H9 (cell line): ENCODE measurements around the gene ROCK2. TPM values are rescaled to one million over a fixed set of nuclear protein-coding genes. Genes with fewer than 3 reads are reported as not detected.

Experiments used
- DNase-seq: peaks from one replicate; pipeline ENCODE4 v3.0.0-alpha.2; 2017
- H2AFZ ChIP-seq: one replicate; pipeline ENCODE4 v1.6.1; 2013; ENCODE audit warnings: mild to moderate bottlenecking, low read length, control low read depth, moderate library complexity
- H2AK5ac ChIP-seq: 2 replicates; pipeline ENCODE4 v1.6.1; 2013; ENCODE audit warnings: low read length, control low read depth, mixed read lengths; ENCODE audit not compliant: insufficient read length
- H2BK120ac ChIP-seq: one replicate; pipeline ENCODE4 v1.6.1; 2013; ENCODE audit warnings: low read depth, mild to moderate bottlenecking, low read length, control low read depth, inconsistent platforms; ENCODE audit not compliant: poor library complexity, severe bottlenecking
- H2BK12ac ChIP-seq: 2 replicates; pipeline ENCODE4 v1.6.1; 2013; ENCODE audit warnings: low read length, control low read depth, mixed read lengths, low read depth; ENCODE audit not compliant: insufficient read length
- H2BK15ac ChIP-seq: 2 replicates; pipeline ENCODE4 v1.6.1; 2013; ENCODE audit warnings: low read depth, low read length, control low read depth
- H2BK20ac ChIP-seq: one replicate; pipeline ENCODE4 v1.6.1; 2013; ENCODE audit warnings: low read depth, mild to moderate bottlenecking, low read length, control low read depth, inconsistent platforms; ENCODE audit not compliant: poor library complexity, severe bottlenecking
- H2BK5ac ChIP-seq: 2 replicates; pipeline ENCODE4 v1.6.1; 2013; ENCODE audit warnings: low read length, control low read depth, mixed read lengths; ENCODE audit not compliant: insufficient read length
- H3K14ac ChIP-seq: 2 replicates; pipeline ENCODE4 v1.6.1; 2013; ENCODE audit warnings: low read length, control low read depth; ENCODE audit not compliant: insufficient read depth
- H3K18ac ChIP-seq: 2 replicates; pipeline ENCODE4 v1.6.1; 2013; ENCODE audit warnings: low read depth, mild to moderate bottlenecking, mixed read lengths, low read length, control low read depth; ENCODE audit not compliant: insufficient read length
- H3K23ac ChIP-seq: 2 replicates; pipeline ENCODE4 v1.6.1; 2013; ENCODE audit warnings: low read length, control low read depth, mixed read lengths, low read depth; ENCODE audit not compliant: insufficient read length
- H3K23me2 ChIP-seq: 2 replicates; pipeline ENCODE4 v1.6.1; 2013; ENCODE audit warnings: low read depth, mild to moderate bottlenecking, mixed read lengths, low read length, control low read depth; ENCODE audit not compliant: insufficient read length, poor library complexity, severe bottlenecking
- H3K27ac ChIP-seq: 2 replicates; pipeline ENCODE4 v1.5.1; 2013; ENCODE audit warnings: low read length, control low read depth, mixed read lengths, low read depth; ENCODE audit not compliant: insufficient read length
- H3K27me3 ChIP-seq: 2 replicates; pipeline ENCODE4 v1.6.1; 2013; ENCODE audit warnings: low read length, control low read depth, inconsistent platforms; ENCODE audit not compliant: insufficient read depth
- H3K4ac ChIP-seq: 2 replicates; pipeline ENCODE4 v1.6.1; 2013; ENCODE audit warnings: low read depth, mild to moderate bottlenecking, control low read depth, inconsistent platforms, low read length, moderate library complexity
- H3K4me1 ChIP-seq: 2 replicates; pipeline ENCODE4 v1.6.1; 2013; ENCODE audit warnings: low read length, control low read depth, inconsistent platforms; ENCODE audit not compliant: insufficient read depth
- H3K4me2 ChIP-seq: 2 replicates; pipeline ENCODE4 v1.6.1; 2013; ENCODE audit warnings: low read length, control low read depth, mixed read lengths; ENCODE audit not compliant: insufficient read length, insufficient read depth
- H3K56ac ChIP-seq: 2 replicates; pipeline ENCODE4 v1.6.1; 2013; ENCODE audit warnings: low read depth, mild to moderate bottlenecking, mixed read lengths, low read length, control low read depth; ENCODE audit not compliant: insufficient read length
- H3K79me1 ChIP-seq: 2 replicates; pipeline ENCODE4 v1.6.1; 2013; ENCODE audit warnings: low read depth, mild to moderate bottlenecking, moderate library complexity, low read length, control low read depth, inconsistent platforms; ENCODE audit not compliant: insufficient read depth, poor library complexity, severe bottlenecking
- H3K79me2 ChIP-seq: 2 replicates; pipeline ENCODE4 v1.6.1; 2013; ENCODE audit warnings: low read length, control low read depth, inconsistent platforms; ENCODE audit not compliant: insufficient read depth
- H3K9ac ChIP-seq: 2 replicates; pipeline ENCODE4 v1.6.1; 2013; ENCODE audit warnings: low read length, control low read depth, mixed read lengths; ENCODE audit not compliant: insufficient read length; ENCODE audit errors: extremely low read depth
- H3K9me3 ChIP-seq: one replicate; pipeline ENCODE4 v1.6.1; 2013; ENCODE audit warnings: low read depth, low read length, inconsistent platforms; ENCODE audit not compliant: control insufficient read depth
- H3T11ph ChIP-seq: one replicate; pipeline ENCODE4 v1.6.1; 2013; ENCODE audit warnings: mild to moderate bottlenecking, low read length, control low read depth, inconsistent platforms
- H4K20me1 ChIP-seq: one replicate; pipeline ENCODE4 v1.6.1; 2013; ENCODE audit not compliant: control insufficient read depth, insufficient read length, insufficient read depth
- H4K5ac ChIP-seq: 2 replicates; pipeline ENCODE4 v1.6.1; 2013; ENCODE audit warnings: low read depth, mild to moderate bottlenecking, mixed read lengths, low read length, control low read depth; ENCODE audit not compliant: insufficient read length
- H4K8ac ChIP-seq: replicated peaks from 2 replicates; pipeline ENCODE4 v1.6.1; 2013; ENCODE audit warnings: low read length, control low read depth, mixed read lengths, low read depth; ENCODE audit not compliant: insufficient read length
- H4K91ac ChIP-seq: 2 replicates; pipeline ENCODE4 v1.6.1; 2013; ENCODE audit warnings: low read depth, mild to moderate bottlenecking, moderate library complexity, mixed read lengths, low read length, control low read depth; ENCODE audit not compliant: insufficient read length
- H3K27ac Mint-ChIP-seq, 3 experiments: 2 replicates in 2 of 3; 3 replicates in 1 of 3; pipeline ENCODE4 v1.8.0; 2020 to 2021; ENCODE audit warnings: mixed read lengths in 3 of 3, mild to moderate bottlenecking in 1 of 3, moderate library complexity in 1 of 3
- H3K27me3 Mint-ChIP-seq: 2 replicates; pipeline ENCODE4 v1.8.0; 2021; ENCODE audit warnings: low read depth, mild to moderate bottlenecking, moderate library complexity, mixed read lengths
- H3K36me3 Mint-ChIP-seq, 3 experiments: 2 replicates in 2 of 3; 3 replicates in 1 of 3; pipeline ENCODE4 v1.8.0; 2020 to 2021; ENCODE audit warnings: low read depth in 3 of 3, mixed read lengths in 3 of 3; ENCODE audit not compliant: insufficient read depth in 1 of 3
- H3K4me1 Mint-ChIP-seq, 2 experiments: 2 replicates each; pipeline ENCODE4 v1.8.0; 2020; ENCODE audit warnings: mixed read lengths in 2 of 2
- H3K4me3 Mint-ChIP-seq, 2 experiments: 2 replicates in 1 of 2; 3 replicates in 1 of 2; pipeline ENCODE4 v1.8.0; 2020 to 2021; ENCODE audit warnings: mild to moderate bottlenecking in 2 of 2, mixed read lengths in 2 of 2, moderate library complexity in 1 of 2
- H3K9me3 Mint-ChIP-seq, 2 experiments: 2 replicates in 1 of 2; 3 replicates in 1 of 2; pipeline ENCODE4 v1.8.0; 2020; ENCODE audit warnings: mild to moderate bottlenecking in 2 of 2, mixed read lengths in 2 of 2, moderate library complexity in 1 of 2
- CTCF ChIP-seq: fragments of 200-600 bp; sonication (generic); conservative IDR thresholded peaks from 3 replicates; pipeline ENCODE4 v1.8.0; 2021; ENCODE audit warnings: antibody characterized with exemption, mild to moderate bottlenecking
- WGBS: extraction: QIAGEN DNeasy Blood & Tissue Kit; methylation state at CpG from one replicate; pipeline ENCODE4 v1.1.7; 2013; ENCODE audit warnings: missing lambda C conversion rate, low lambda C conversion rate, mixed read lengths; ENCODE audit not compliant: insufficient read length; ENCODE audit errors: extremely low coverage; 5-methylcytosine and 5-hydroxymethylcytosine counted together
- total RNA-seq: library from RNA; stranded (reverse); gene quantifications from 2 replicates; pipeline ENCODE4 v1.2.1, GENCODE V29; 2021

The ROCK2 gene
- total RNA-seq, 1 experiment from 2014 or later, result 33.2 TPM

- Histone ChIP-seq H2BK120ac (no peak overlapping the region), H3K56ac (no peak overlapping the region), H3K18ac (peak overlapping the region; percentile 19), H4K91ac (no peak overlapping the region), H3K9me3 (no peaks in the 10 kb centered on the region), H2BK5ac (no peak overlapping the region), H3K4ac (no peak overlapping the region; the same call in 1 of the 2 replicates), H3K27ac (no peak overlapping the region), H3K4me2 (no peak overlapping the region), H3T11ph (no peak overlapping the region), H3K4me1 (no peaks in the 10 kb centered on the region; the same call in 1 of the 2 replicates), H3K79me1 (no peaks in the 10 kb centered on the region), H2AK5ac (no peak overlapping the region), H4K8ac (no peak overlapping the region), H2BK15ac (no peak overlapping the region), H2BK20ac (no peak overlapping the region), H3K27me3 (no peaks in the 10 kb centered on the region), H3K23ac (no peak overlapping the region), H3K14ac (no peak overlapping the region), H4K20me1 (no peaks in the 10 kb centered on the region), H3K79me2 (no peaks in the 10 kb centered on the region), H3K9ac (no peak overlapping the region), H2AFZ (no peak overlapping the region), H4K5ac (no peak overlapping the region), H3K23me2 (peaks cover 11% of the 10 kb centered on the region), H2BK12ac (no peak overlapping the region)
- H3K9me3 Mint-ChIP-seq, result no peaks in the 10 kb centered on the region
- peaks cover 17 to 22% of the 10 kb centered on the region in 2 experiments for H3K4me1 Mint-ChIP-seq
- H3K4me3 Mint-ChIP-seq, result peak overlapping the region; percentile 67 to 83; a peak in 4 of 5 replicates
- WGBS, result no CpG with 5 or more reads among the region's 19 CpGs
- DNase-seq, result no peak
- peak overlapping the region in 1 of 3 experiments; percentile 92; a peak in 1 of 7 replicates for H3K27ac Mint-ChIP-seq
- no peaks in the 10 kb centered on the region; a peak in 2 of 7 replicates for H3K36me3 Mint-ChIP-seq
- peaks cover 3% of the 10 kb centered on the region for H3K27me3 Mint-ChIP-seq
- TF ChIP-seq CTCF, result no peak
Measured at GRCh38 chr2:11132036-11132671, 212.3 kb downstream of the ROCK2 start.
